H1 (cell line): Measurements from ENCODE around the gene ITPR1. TPM values are rescaled to one million over a fixed set of nuclear protein-coding genes. Genes with fewer than 3 reads are reported as not detected.

Experiments
- CHD7 ChIP-seq: fragments of 300-600 bp; sonication (generic); IDR thresholded peaks from 2 replicates; pipeline ENCODE4 v1.7.1; 2012; ENCODE audit warnings: low read length, moderate library complexity, mild to moderate bottlenecking, inconsistent platforms; ENCODE audit not compliant: insufficient replicate concordance
- CREB1 ChIP-seq: IDR thresholded peaks from 2 replicates; pipeline ENCODE4 v1.6.1; 2012; ENCODE audit warnings: inconsistent platforms
- polyA plus RNA-seq, 7 experiments: library from polyadenylated mRNA; depleted of rRNA in 3 of 7; stranded (reverse) in 5 of 7; unstranded in 2 of 7; fragments of >200 nt in 5 of 7; fragments of 200-250 nt in 2 of 7; gene quantifications; 1 replicate in 5 of 7; 2 replicates in 1 of 7; 4 replicates in 1 of 7; pipeline versions ENCODE4 v1.2.1 to v1.2.3, GENCODE V29; 2011 to 2013; ENCODE audit warnings: missing spikeins in 2 of 7, mixed read lengths in 2 of 7
- total RNA-seq: library from RNA; stranded (reverse); fragmentation: NEBNext Ultra II Directional; extraction: Animal tissue kit (Norgen Biotek cat#: 25700); gene quantifications from 2 replicates; pipeline ENCODE4 v1.2.1, GENCODE V29; 2021

Gene ITPR1
- total and polyA plus RNA-seq, 2 of the 8 experiments (the other 6 are each of a cell fraction or from before 2014, with no cell fraction given): 2.5 to 16.3 TPM

GRCh38 chr3:4474683-4475490, 18.3 kb upstream of the ITPR1 start (continued):
- TF ChIP-seq CHD7 (no peak), CREB1 (no peak)
